Panc1 (cell line): Measurements from ENCODE around the gene POLN. TPM values are rescaled to one million over a fixed set of nuclear protein-coding genes. Genes with fewer than 3 reads are reported as not detected.

Experiments used
- ATAC-seq: fragments of 200-7000 bp; cut with Tn5 transposase; 2 replicates; pipeline ENCODE4 v1.9.1; 2020; ENCODE audit warnings: mild to moderate bottlenecking, moderate library complexity
- BruUV-seq: library from RNA; stranded (reverse); fragments of 400-500 nt; replicated peaks from 2 replicates; lab custom pipeline; 2021; lab: Mats Ljungman, UMichigan
- CTCF ChIA-PET: fragments of 300-600 bp; sonication (Branson Sonifier 250); formaldehyde crosslinking; loops from one replicate; lab custom pipeline; 2022; ENCODE audit warnings: antibody characterized with exemption; lab: Charles Lee
- POLR2A ChIA-PET: fragments of 300-600 bp; sonication (Branson Sonifier 250); formaldehyde crosslinking; loops from one replicate; lab custom pipeline; 2022; ENCODE audit warnings: antibody characterized with exemption; lab: Charles Lee
- DNase-seq: peaks from one replicate; pipeline ENCODE4 v3.0.0-alpha.2; 2010; ENCODE audit warnings: low read depth, low spot score
- H3K27ac ChIP-seq: 2 replicates; pipeline ENCODE4 v1.5.1; 2011; ENCODE audit warnings: mild to moderate bottlenecking, low read length, inconsistent platforms
- H3K27me3 ChIP-seq: fragments of 200-500 bp; sonication (Bioruptor generic); 2 replicates; pipeline ENCODE4 v1.6.0; 2014; ENCODE audit warnings: low read length, inconsistent platforms; ENCODE audit not compliant: control insufficient read depth, insufficient read depth
- H3K36me3 ChIP-seq: fragments of 200-500 bp; sonication (Bioruptor generic); 2 replicates; pipeline ENCODE4 v1.5.1; 2014; ENCODE audit warnings: inconsistent platforms, mild to moderate bottlenecking, low read length, moderate library complexity; ENCODE audit not compliant: control insufficient read depth, insufficient read depth
- H3K4me1 ChIP-seq: 2 replicates; pipeline ENCODE4 v1.5.1; 2011; ENCODE audit warnings: inconsistent platforms, mild to moderate bottlenecking, low read length, moderate library complexity; ENCODE audit not compliant: control insufficient read depth, insufficient read depth
- H3K4me3 ChIP-seq, 2 experiments: 2 replicates each; pipeline ENCODE4 v1.5.1; 2011 to 2012; ENCODE audit warnings: low read depth in 2 of 2, low read length in 2 of 2, mild to moderate bottlenecking in 2 of 2, inconsistent platforms in 1 of 2, moderate library complexity in 1 of 2
- H3K9me3 ChIP-seq: fragments of 200-500 bp; sonication (Bioruptor generic); 2 replicates; pipeline ENCODE4 v1.5.1; 2014; ENCODE audit warnings: low read depth, mild to moderate bottlenecking, inconsistent platforms, low read length, moderate library complexity; ENCODE audit not compliant: control insufficient read depth, insufficient read depth
- POLR2AphosphoS5 ChIP-seq: IDR thresholded peaks from 2 replicates; pipeline ENCODE4 v1.6.1; 2012; ENCODE audit warnings: mild to moderate bottlenecking, low read depth, low read length, moderate library complexity
- SIN3A ChIP-seq: IDR thresholded peaks from 2 replicates; pipeline ENCODE4 v1.6.1; 2012; ENCODE audit warnings: low read depth, mild to moderate bottlenecking, low read length, moderate library complexity, borderline replicate concordance; ENCODE audit not compliant: insufficient read depth
- TCF7L2 ChIP-seq: IDR thresholded peaks from 2 replicates; pipeline ENCODE4 v1.6.1; 2011; ENCODE audit warnings: mild to moderate bottlenecking, low read depth, low read length, inconsistent platforms
- in situ Hi-C: cut with HindIII; loops from 2 replicates; pipeline ENCODE4 v1.10.0; 2016; ENCODE audit warnings: low sequenced_read_pairs, low pct_unique_long_range_greater_than_20kb
- intact Hi-C: fragments of 100-400 bp; cut with micrococcal nuclease; formaldehyde crosslinking; loops from one replicate; pipeline ENCODE4 v1.10.0; 2022; ENCODE audit not compliant: unreplicated experiment
- total RNA-seq: library from RNA; stranded (reverse); gene quantifications from one replicate; pipeline ENCODE4 v1.2.1, GENCODE V29; 2021; ENCODE audit not compliant: unreplicated experiment
- TF ChIP-seq, protein P1 (sequence below), 2 experiments: IDR thresholded peaks; 2 replicates each; pipeline ENCODE4 v1.6.1; 2011 to 2012; ENCODE audit warnings: low read depth in 2 of 2, control low read depth in 1 of 2, low read length in 1 of 2, mild to moderate bottlenecking in 1 of 2, moderate library complexity in 1 of 2; ENCODE audit not compliant: insufficient read depth in 1 of 2
- TF ChIP-seq, protein P2 (sequence below): fragments of 450-650 bp; IDR thresholded peaks from 2 replicates; pipeline ENCODE4 v1.5.1; 2017; ENCODE audit warnings: mild to moderate bottlenecking

POLN gene
- total RNA-seq, 1 experiment from 2014 or later: 4.3 TPM

DNA sequence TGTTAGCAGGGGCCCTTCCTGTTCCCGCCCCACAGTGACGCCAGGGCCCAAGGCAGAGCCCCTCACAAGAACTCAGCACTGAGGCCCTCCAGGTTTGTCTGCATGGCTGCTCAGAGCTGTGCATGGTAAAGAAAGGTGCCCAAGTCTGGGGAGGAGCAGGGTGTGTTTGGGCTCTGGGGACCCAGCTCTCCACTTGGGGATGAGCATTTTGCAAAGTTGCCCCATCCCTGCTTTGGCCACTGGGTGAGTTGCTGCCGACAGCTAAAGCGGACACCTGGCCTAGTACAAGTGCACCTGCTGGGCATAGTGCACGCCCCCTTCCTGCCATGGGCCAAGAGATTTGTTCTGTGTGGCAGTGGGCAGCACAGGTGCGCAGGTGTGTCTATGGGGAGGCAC lies 22.0 kb upstream of the POLN start:
- no peak for ATAC-seq
- no peak overlapping the region for H3K4me3 ChIP-seq
- no TSS peak for BruUV-seq
- POLR2A ChIA-PET: no interaction called here
- CTCF ChIA-PET: no interaction called here
- H3K4me1 ChIP-seq: peaks cover 5% of the 10 kb centered on the region
- TF ChIP-seq POLR2AphosphoS5 (no peak), TCF7L2 (no peak), SIN3A (no peak)
- TF ChIP-seq, protein P1, sequence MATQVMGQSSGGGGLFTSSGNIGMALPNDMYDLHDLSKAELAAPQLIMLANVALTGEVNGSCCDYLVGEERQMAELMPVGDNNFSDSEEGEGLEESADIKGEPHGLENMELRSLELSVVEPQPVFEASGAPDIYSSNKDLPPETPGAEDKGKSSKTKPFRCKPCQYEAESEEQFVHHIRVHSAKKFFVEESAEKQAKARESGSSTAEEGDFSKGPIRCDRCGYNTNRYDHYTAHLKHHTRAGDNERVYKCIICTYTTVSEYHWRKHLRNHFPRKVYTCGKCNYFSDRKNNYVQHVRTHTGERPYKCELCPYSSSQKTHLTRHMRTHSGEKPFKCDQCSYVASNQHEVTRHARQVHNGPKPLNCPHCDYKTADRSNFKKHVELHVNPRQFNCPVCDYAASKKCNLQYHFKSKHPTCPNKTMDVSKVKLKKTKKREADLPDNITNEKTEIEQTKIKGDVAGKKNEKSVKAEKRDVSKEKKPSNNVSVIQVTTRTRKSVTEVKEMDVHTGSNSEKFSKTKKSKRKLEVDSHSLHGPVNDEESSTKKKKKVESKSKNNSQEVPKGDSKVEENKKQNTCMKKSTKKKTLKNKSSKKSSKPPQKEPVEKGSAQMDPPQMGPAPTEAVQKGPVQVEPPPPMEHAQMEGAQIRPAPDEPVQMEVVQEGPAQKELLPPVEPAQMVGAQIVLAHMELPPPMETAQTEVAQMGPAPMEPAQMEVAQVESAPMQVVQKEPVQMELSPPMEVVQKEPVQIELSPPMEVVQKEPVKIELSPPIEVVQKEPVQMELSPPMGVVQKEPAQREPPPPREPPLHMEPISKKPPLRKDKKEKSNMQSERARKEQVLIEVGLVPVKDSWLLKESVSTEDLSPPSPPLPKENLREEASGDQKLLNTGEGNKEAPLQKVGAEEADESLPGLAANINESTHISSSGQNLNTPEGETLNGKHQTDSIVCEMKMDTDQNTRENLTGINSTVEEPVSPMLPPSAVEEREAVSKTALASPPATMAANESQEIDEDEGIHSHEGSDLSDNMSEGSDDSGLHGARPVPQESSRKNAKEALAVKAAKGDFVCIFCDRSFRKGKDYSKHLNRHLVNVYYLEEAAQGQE (IDR thresholded peaks at IDR 0.05; ENCODE audit: insufficient read depth in 1 of 2, low read depth in 2 of 2, low read length in 1 of 2): no peak
- TF ChIP-seq, protein P2, sequence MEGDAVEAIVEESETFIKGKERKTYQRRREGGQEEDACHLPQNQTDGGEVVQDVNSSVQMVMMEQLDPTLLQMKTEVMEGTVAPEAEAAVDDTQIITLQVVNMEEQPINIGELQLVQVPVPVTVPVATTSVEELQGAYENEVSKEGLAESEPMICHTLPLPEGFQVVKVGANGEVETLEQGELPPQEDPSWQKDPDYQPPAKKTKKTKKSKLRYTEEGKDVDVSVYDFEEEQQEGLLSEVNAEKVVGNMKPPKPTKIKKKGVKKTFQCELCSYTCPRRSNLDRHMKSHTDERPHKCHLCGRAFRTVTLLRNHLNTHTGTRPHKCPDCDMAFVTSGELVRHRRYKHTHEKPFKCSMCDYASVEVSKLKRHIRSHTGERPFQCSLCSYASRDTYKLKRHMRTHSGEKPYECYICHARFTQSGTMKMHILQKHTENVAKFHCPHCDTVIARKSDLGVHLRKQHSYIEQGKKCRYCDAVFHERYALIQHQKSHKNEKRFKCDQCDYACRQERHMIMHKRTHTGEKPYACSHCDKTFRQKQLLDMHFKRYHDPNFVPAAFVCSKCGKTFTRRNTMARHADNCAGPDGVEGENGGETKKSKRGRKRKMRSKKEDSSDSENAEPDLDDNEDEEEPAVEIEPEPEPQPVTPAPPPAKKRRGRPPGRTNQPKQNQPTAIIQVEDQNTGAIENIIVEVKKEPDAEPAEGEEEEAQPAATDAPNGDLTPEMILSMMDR: no peak
- no peaks in the 10 kb centered on the region for H3K9me3 ChIP-seq
- in situ Hi-C loops (no loop called here), intact Hi-C loops (no loop called here)
- no peak overlapping the region for H3K27ac ChIP-seq
- H3K36me3 ChIP-seq: no peaks in the 10 kb centered on the region; the same call in 1 of the 2 replicates
- DNase-seq: no peak
- no peaks in the 10 kb centered on the region for H3K27me3 ChIP-seq

DNA sequence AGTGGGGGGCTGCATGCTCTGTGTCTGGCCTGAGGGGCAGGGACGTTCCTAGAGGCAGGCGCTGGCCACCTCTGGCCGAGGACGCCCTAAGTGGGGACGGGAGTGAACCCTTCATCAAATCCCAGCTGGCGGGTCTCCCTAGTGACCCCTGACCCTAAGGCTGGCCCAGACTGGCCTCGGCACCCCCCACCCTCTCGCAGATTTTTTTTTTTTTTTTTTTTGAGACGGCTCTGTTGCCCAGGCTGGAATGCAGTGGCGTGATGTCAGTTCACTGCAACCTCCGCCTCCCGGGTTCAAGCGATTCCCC lies 21.0 kb upstream of the POLN start:
- TF ChIP-seq TCF7L2: no peak
- TF ChIP-seq, protein P2: no peak
- TF ChIP-seq, protein P1 (IDR thresholded peaks at IDR 0.05; ENCODE audit: insufficient read depth in 1 of 2, low read depth in 2 of 2, low read length in 1 of 2): no peak
- no peak for TF ChIP-seq POLR2AphosphoS5
- TF ChIP-seq SIN3A: no peak
- no peaks in the 10 kb centered on the region for H3K9me3 ChIP-seq
- ChIA-PET CTCF (no interaction called here), POLR2A (no interaction called here)
- H3K4me3 ChIP-seq: peak overlapping the region; percentile 56 to 59
- peaks cover 5% of the 10 kb centered on the region for H3K4me1 ChIP-seq
- intact Hi-C loops (no loop called here), in situ Hi-C loops (no loop called here)
- peak overlapping the region; percentile 81 for H3K27ac ChIP-seq
- H3K36me3 ChIP-seq: no peaks in the 10 kb centered on the region; the same call in 1 of the 2 replicates
- DNase-seq (no peak), ATAC-seq (no peak)
- BruUV-seq: no TSS peak
- no peaks in the 10 kb centered on the region for H3K27me3 ChIP-seq
